Measurements from ENCODE around the gene MT1M. TPM values are rescaled to one million over a fixed set of nuclear protein-coding genes. Genes with fewer than 3 reads are reported as not detected.

Gene MT1M
- total and polyA plus RNA-seq, 2 experiments from 2014 or later = 8.2 to 15.2 TPM

DNA sequence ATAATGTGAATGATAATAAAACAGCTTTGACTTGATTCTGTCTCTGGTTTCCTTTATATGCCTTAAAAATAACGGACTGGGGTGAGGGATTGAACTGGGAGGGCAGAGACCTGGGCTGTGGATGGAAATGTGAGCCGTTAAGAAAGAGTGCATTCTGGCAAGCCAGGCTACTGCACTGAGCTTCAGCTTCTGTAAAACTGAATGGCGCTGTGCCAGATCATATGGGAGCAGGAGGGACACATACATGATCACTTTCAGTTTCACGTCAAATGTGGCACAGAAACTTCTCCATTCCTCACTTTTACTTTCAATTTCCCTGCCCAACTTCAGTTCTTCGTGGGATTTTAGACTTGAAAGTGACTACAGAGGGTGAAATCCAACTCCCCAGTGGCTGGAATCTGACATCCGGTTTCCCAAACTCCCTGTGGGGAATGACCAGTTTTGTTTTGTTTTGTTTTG, 23.0 kb upstream of the MT1M start:
- Histone ChIP-seq H4K20me1 (ENCODE audit: insufficient read depth) (no peaks in the 10 kb centered on the region), H3F3A (ENCODE audit: insufficient read depth) (peaks cover 83% of the 10 kb centered on the region), H3K36me3 (ENCODE audit: low read depth) (no peaks in the 10 kb centered on the region), H3K4me2 (ENCODE audit: unreplicated experiment) (peak overlapping the region; percentile 92), H3K9me2 (ENCODE audit: insufficient read depth) (no peaks in the 10 kb centered on the region), H3K27me3 (replicated peaks; ENCODE audit: insufficient read depth) (no peaks in the 10 kb centered on the region), H3K9ac (peak overlapping the region; percentile 96), H3K4me1 (ENCODE audit: insufficient read depth) (peaks cover 70% of the 10 kb centered on the region), H3K79me2 (ENCODE audit: insufficient read depth) (peaks cover 12% of the 10 kb centered on the region; the same call in 1 of the 2 replicates), H2AFZ (no peak overlapping the region), H3K4me3 (peak overlapping the region; percentile 95), H3K9me3 (ENCODE audit: low read depth) (no peaks in the 10 kb centered on the region), H3K27ac (peak overlapping the region; percentile 100)
- in situ Hi-C loops (cut with MboI) = no loop called here
- WGBS, 2 experiments (ENCODE audit: low coverage in 1 of 2, low lambda C conversion rate in 2 of 2, missing lambda C conversion rate in 2 of 2) = 1% methylated on average over 6 of the region's 6 CpGs
- TF ChIP-seq EZH2 (IDR thresholded peaks at IDR 0.05; ENCODE audit: insufficient read depth, poor library complexity, severe bottlenecking) (no peak), EZH2phosphoT487 (IDR thresholded peaks at IDR 0.05; ENCODE audit: insufficient read depth, low read depth) (no peak)
- DNase-seq = peak; percentile 89

DNA sequence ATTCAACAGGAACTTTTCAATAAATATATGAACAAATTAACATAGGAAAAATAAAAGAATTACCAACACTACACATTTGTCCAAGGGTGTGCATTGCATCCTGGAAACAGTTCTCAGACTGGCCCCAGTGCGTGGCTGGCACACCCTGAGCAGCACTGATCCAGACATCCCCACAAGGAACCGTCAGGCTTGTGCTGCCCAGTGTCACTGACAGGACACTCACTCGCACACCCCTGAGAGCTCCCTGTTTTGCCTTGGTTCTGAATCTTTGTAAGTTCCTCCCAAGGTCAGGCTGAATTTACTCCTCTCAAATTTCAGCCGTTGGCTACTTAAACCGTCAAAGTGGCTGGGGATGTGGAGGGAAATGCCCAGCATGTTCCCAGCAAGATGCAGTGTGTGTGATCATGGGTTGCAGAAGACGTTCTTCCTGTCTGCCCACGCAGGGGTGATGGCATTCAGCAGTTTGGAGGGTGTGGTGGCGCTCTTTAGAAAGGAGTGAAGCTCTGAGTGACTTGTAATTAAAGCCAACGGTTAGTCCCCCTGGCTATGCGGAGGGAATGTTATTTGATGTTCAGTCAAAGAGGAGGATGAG, 22.3 kb upstream of the MT1M start:
- H3K4me1 ChIP-seq (ENCODE audit: insufficient read depth) = peaks cover 76% of the 10 kb centered on the region
- H3K27ac ChIP-seq = peak overlapping the region; percentile 100
- peak; percentile 96 for DNase-seq
- H3K79me2 ChIP-seq (ENCODE audit: insufficient read depth) = peaks cover 12% of the 10 kb centered on the region; the same call in 1 of the 2 replicates
- in situ Hi-C loops (cut with MboI) = no loop called here
- peaks cover 87% of the 10 kb centered on the region for H3F3A ChIP-seq (ENCODE audit: insufficient read depth)
- H3K27me3 ChIP-seq (replicated peaks; ENCODE audit: insufficient read depth) = no peaks in the 10 kb centered on the region
- H3K4me3 ChIP-seq = peak overlapping the region; percentile 95
- peak overlapping the region; percentile 92 for H3K4me2 ChIP-seq (ENCODE audit: unreplicated experiment)
- H3K9me2 ChIP-seq (ENCODE audit: insufficient read depth) = no peaks in the 10 kb centered on the region
- no peaks in the 10 kb centered on the region for H3K9me3 ChIP-seq (ENCODE audit: low read depth)
- TF ChIP-seq EZH2 (IDR thresholded peaks at IDR 0.05; ENCODE audit: insufficient read depth, poor library complexity, severe bottlenecking) (no peak), EZH2phosphoT487 (IDR thresholded peaks at IDR 0.05; ENCODE audit: insufficient read depth, low read depth) (no peak)
- H4K20me1 ChIP-seq (ENCODE audit: insufficient read depth) = no peaks in the 10 kb centered on the region
- no peaks in the 10 kb centered on the region for H3K36me3 ChIP-seq (ENCODE audit: low read depth)
- WGBS, 2 experiments (ENCODE audit: low coverage in 1 of 2, low lambda C conversion rate in 2 of 2, missing lambda C conversion rate in 2 of 2) = 1 to 3% methylated on average over 10 of the region's 10 CpGs
- peak overlapping the region; percentile 96 for H3K9ac ChIP-seq
- 0 out of 2 replicates have a peak overlapping the region, but pooled peaks have one; percentile 20 for H2AFZ ChIP-seq

DNA sequence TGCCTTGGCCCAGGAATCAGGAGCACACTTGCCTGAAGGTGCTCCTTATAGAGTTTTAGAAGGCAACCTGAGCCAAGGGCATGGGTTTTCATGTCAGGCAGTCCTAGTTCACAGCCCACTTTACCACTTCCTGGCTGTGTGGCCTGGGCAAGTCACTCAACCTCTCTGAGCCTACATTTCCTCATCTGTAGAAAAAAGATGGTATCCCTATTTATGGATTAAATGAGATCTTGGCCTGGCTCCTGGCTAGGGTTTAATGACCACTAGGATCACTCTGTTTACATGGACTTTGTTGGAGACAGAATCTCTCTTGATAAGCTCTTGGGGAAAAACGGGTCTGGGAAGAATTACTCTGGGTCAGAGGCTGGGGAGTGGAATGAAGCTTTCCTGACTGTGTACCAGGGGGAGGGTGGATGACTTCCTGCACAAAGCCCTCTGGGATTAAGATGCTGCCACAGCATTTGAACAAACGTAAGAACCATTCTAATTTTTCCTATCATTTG, 21.8 kb upstream of the MT1M start:
- Histone ChIP-seq H3K27me3 (replicated peaks; ENCODE audit: insufficient read depth) (no peaks in the 10 kb centered on the region), H3K9me2 (ENCODE audit: insufficient read depth) (no peaks in the 10 kb centered on the region), H3K9ac (peak overlapping the region; percentile 96), H3K9me3 (ENCODE audit: low read depth) (no peaks in the 10 kb centered on the region), H3F3A (ENCODE audit: insufficient read depth) (peaks cover 86% of the 10 kb centered on the region), H3K36me3 (ENCODE audit: low read depth) (no peaks in the 10 kb centered on the region), H3K4me2 (ENCODE audit: unreplicated experiment) (peak overlapping the region; percentile 92), H4K20me1 (ENCODE audit: insufficient read depth) (no peaks in the 10 kb centered on the region), H2AFZ (peak overlapping the region; percentile 20), H3K4me1 (ENCODE audit: insufficient read depth) (peaks cover 79% of the 10 kb centered on the region), H3K79me2 (ENCODE audit: insufficient read depth) (peaks cover 12% of the 10 kb centered on the region; the same call in 1 of the 2 replicates), H3K27ac (peak overlapping the region; percentile 100), H3K4me3 (peak overlapping the region; percentile 95)
- DNase-seq = peak; percentile 52
- WGBS, 2 experiments (ENCODE audit: low coverage in 1 of 2, low lambda C conversion rate in 2 of 2, missing lambda C conversion rate in 2 of 2) = 4 to 5% methylated on average over 2 of the region's 2 CpGs
- TF ChIP-seq EZH2phosphoT487 (IDR thresholded peaks at IDR 0.05; ENCODE audit: insufficient read depth, low read depth) (no peak), EZH2 (IDR thresholded peaks at IDR 0.05; ENCODE audit: insufficient read depth, poor library complexity, severe bottlenecking) (no peak)
- in situ Hi-C loops (cut with MboI) = no loop called here

DNA sequence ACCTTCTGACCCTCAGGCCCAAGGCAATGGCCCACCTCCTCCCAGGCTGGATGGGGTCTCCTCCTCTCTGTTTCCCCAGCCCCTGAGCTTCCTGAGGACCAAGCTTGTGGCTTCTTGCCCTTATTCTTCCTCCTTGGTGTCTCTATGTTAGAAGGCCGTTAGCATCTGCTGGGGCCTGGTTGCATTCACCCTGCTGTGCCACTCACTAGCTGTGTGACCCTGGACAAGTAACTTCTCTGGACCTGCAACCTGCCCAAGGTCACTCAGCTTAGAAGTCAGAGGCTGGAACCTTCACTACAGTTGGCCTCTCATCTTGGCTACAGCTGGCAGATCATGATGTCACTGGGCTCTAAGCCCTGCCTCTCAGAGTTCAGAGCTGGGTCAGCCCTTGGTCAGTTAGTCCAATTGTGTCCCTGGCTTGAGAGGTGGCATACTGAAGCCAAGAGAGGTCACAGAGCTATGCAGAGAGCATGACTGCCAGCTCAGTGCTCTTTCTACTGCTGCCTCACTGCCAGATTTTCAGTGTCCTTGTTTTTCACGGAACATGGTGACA, 21.1 kb upstream of the MT1M start:
- H3K36me3 ChIP-seq (ENCODE audit: low read depth) = no peaks in the 10 kb centered on the region
- peak overlapping the region; percentile 92 for H3K4me2 ChIP-seq (ENCODE audit: unreplicated experiment)
- peak overlapping the region; percentile 95; the same call in 1 of the 2 replicates for H3K4me3 ChIP-seq
- no peaks in the 10 kb centered on the region for H3K9me2 ChIP-seq (ENCODE audit: insufficient read depth)
- peak; percentile 75 for DNase-seq
- TF ChIP-seq EZH2phosphoT487 (IDR thresholded peaks at IDR 0.05; ENCODE audit: insufficient read depth, low read depth) = no peak
- TF ChIP-seq EZH2 (IDR thresholded peaks at IDR 0.05; ENCODE audit: insufficient read depth, poor library complexity, severe bottlenecking) = no peak
- peak overlapping the region; percentile 100 for H3K27ac ChIP-seq
- H3K79me2 ChIP-seq (ENCODE audit: insufficient read depth) = peaks cover 12% of the 10 kb centered on the region; the same call in 1 of the 2 replicates
- H2AFZ ChIP-seq = peak overlapping the region; percentile 20; the same call in 1 of the 2 replicates
- peaks cover 79% of the 10 kb centered on the region for H3F3A ChIP-seq (ENCODE audit: insufficient read depth)
- no peaks in the 10 kb centered on the region for H4K20me1 ChIP-seq (ENCODE audit: insufficient read depth)
- WGBS, 2 experiments (ENCODE audit: low coverage in 1 of 2, low lambda C conversion rate in 2 of 2, missing lambda C conversion rate in 2 of 2) = 5 to 10% methylated on average over 1 to 2 of the region's 2 CpGs
- H3K9me3 ChIP-seq (ENCODE audit: low read depth) = no peaks in the 10 kb centered on the region
- peak overlapping the region; percentile 96 for H3K9ac ChIP-seq
- in situ Hi-C loops (cut with MboI) = no loop called here
- peaks cover 74% of the 10 kb centered on the region for H3K4me1 ChIP-seq (ENCODE audit: insufficient read depth)
- H3K27me3 ChIP-seq (replicated peaks; ENCODE audit: insufficient read depth) = no peaks in the 10 kb centered on the region
